ENCODE results near the gene ATP5PB.

The ATP5PB gene, protein sequence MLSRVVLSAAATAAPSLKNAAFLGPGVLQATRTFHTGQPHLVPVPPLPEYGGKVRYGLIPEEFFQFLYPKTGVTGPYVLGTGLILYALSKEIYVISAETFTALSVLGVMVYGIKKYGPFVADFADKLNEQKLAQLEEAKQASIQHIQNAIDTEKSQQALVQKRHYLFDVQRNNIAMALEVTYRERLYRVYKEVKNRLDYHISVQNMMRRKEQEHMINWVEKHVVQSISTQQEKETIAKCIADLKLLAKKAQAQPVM

DNA sequence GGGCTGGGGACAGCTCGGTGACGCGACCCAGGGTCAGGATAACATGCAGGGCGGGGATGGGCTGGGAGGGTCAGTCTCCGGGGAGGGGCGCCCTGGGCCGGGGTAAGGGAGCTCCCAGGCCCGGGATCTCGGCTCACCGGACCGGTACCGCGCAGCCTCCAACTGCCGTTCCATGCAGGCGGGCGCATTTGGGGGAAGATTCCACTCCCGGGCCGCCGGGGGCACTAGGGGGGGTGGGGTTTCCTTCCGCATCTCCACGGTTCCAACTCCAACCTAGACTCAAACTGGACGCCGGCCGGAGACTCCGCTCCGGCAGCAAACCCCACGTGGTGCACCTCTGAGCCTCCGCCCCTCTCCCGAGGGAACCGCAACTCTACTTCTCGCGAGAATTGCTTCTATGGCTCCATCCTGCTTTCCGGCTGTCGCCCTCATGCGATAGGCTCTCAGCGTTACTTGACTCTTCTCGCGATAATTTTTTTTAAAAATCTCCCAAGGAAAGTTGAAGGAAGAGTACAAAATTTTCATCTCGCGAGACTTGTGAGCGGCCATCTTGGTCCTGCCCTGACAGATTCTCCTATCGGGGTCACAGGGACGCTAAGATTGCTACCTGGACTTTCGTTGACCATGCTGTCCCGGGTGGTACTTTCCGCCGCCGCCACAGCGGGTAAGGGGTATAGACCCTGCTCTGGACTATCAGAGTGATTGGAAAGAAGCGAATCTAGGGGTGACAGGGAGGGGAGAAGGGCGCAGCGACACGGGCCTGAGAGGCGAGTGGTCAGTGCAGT is at the start of gene ATP5PB, which contains the start of gene WDR77:
ATP5PB (plus strand) TSS at position 547 of the 785 bp plus-strand sequence; CDS start at position 625, 78 bp downstream.
WDR77 (minus strand) TSS at position 339 of the 785 bp plus-strand sequence; CDS start at position 252, 87 bp downstream.
- DNase-seq (ENCODE audit: low spot score), result peak; percentile 97

DNA sequence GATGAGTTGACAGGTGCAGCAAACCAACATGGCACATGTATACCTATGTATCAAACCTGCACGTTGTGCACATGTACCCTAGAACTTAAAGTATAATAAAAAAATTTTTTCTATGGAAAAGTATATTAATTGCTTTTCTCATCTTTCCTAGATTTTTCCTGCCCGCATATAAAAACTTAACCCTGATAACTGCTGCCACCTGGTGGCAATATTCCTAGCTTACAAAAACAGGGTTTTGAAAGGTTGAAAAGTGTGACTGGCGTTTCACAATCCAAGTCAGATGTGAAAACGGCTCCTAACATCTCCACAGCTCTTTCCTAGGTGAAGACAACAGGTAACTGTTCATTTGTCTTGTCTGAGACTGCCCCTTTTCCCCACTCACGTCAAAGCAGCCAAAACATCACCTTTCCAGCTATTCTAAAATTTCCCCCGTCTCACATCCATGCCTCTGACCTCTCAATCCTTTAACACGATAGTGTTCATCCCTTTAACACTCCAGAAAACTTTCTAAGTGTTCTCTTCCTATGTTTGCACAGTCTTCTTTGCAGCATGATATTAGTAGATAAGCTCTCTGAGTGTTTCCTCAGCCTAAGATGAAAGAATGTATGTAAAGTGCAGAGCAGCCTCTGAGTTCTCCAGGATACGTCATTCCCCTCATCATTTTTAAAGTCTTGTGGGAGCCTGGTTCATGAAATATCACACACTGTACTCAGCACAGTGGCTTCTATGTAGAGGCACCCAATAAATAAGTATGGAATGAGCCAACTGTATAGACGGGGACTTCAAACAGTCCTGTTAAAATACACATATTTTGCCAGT is 49.3 kb upstream of the ATP5PB start:
- DNase-seq (ENCODE audit: low spot score), result peak; percentile 50

DNA sequence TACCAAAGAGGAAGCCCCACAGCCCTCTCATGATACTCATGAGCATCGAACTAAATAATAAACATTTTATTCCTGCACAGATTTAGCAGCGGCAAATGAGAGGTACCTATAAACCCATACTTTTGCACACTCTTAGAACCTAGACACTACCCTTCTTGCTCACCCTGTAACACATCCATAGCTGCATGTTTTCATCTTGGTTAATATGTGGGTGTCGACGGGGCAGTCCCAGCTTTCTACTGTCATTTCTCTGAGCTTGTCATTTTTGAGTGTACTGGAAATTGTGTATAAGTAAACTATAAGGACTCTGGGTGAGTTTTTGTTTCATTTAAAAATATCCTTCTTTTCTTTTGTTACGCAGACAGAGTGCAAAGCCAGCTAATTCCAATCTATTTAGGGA is 47.2 kb upstream of the ATP5PB start:
- no peak for DNase-seq (ENCODE audit: low spot score)

DNA sequence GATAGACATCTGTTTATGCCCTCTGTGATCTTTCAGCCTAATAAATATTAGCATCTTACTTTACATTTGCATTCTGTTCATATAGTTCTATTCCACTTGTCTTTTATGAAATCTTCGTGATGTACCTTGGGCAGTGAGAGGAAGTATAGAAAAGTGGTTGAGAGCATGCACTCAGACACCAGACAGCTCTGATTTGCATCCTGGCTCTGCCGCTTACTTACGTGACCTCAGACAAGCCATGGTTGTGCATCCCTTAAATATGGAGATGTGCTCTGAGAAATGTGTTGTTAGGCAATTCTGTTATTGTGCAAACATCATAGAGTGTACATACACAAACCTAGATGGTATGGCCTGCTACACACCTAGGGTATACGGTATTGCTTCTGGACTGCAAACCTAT is 44.7 kb upstream of the ATP5PB start:
- no peak for DNase-seq (ENCODE audit: low spot score)

DNA sequence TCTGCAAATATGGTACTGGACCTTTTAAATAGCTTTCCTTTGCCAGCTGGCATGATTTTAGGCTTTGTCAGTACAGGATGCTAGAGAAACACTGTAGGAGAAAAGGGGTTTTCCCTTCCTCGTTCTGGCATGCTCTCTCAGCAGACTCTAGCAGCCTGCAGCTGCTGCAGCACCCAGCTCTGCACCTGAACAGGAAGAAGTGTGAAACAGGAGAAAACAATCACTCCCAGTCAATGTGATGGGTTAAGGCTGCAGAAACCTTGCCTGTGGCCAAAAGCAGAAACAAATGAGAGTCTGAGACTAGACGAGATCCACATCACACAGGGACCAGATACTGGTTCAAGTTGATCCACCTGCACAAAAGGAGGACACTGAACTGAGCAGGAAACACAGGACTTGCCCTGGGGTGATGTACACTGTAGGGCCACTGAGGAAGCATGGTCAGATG is 42.9 kb upstream of the ATP5PB start:
- peak; percentile 53 for DNase-seq (ENCODE audit: low spot score)

DNA sequence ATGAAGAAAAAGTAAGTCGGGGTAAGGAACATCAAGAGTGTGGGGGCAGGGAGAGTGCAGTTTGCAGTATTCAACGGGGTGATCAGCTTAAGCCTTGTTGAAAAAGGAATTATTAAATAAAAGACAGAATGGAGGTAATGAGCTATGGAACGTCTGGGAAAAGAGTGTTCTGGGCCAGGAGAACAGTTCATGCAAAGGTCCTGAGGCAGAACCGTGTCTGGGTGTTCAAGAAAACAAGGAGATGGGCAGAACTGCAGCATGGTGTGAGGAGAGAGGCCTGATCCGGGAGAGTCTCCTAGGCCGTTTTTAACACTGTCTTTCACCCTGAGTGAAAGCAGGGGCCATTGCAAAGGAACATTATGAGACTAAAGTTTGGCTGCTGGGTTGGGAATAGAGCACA is 42.0 kb upstream of the ATP5PB start:
- no peak for DNase-seq (ENCODE audit: low spot score)

DNA sequence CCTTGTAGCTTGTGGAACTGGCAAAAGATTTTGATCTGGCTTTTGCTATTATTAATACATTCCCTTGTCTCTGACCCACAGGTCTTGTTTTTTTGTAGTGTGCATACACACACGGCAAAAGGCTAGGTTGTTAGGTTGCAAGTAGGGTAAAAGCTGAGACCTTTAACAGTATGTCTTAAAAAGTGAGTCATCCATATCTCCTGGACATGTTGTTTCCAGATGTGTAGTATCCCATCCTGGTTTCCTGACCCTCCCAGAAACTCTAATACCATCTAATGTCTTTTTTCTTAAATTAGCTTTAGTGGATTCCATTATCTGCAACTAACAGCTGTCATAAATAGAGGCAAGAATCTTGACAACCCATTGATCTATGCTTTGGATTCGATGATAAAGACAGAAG is 36.4 kb upstream of the ATP5PB start:
- no peak for DNase-seq (ENCODE audit: low spot score)

DNA sequence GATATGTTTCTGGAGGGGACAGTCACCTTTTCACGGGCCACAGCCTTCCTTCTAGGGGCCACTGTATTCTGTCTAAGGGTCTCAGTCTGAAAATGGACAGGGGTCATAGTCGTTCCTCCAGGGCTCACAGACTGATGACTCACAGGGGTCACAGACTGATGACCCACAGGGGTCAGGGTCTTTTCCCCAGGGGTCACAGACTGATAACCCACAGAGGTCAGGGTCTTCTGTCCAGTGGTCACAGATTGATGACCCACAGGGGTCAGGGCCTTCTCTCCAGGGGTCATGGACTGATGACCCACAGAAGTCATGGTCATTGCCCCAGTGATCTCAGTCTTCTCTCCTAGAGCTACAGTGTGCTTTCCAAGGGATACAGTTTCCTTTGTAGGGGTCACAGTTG is 34.5 kb upstream of the ATP5PB start:
- no peak for DNase-seq (ENCODE audit: low spot score)

DNA sequence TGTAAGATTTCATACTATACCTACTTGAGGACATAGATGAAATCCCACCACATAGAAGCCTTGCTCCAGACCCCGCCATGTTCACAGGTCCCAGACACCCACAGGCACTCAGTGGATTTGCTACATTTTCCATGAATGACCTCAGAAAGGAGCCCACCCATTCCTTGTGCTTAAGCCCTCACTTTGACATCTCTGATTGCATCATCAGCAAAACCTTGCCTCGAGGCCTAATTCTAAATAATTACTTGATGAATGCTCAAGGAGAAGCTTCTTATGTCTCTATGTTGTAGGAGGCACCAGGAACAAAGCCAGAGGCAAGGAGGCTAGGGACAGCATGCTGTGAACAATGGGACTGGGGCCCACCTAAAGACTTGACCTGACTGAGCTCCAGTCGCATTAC is 33.8 kb upstream of the ATP5PB start:
- DNase-seq (ENCODE audit: low spot score), result no peak

DNA sequence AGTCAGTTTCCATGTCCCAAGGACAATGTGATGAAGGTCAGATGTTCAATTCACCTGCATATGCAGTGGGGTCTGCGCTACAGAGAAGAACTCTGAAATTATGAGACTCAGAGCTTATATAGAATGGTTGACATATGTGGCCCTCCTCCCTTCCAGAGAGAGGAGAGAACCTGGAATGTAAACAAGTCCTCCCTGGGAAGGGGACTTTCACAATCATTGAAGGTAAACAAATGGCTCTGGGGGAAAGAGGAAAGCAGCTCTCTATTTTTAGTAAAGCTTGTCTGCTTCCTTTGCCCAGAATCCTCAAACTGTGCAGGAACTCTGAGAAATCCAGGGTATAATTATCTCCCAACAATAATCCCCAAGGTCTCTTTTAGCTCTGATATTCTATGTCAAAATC is 31.5 kb upstream of the ATP5PB start:
- DNase-seq (ENCODE audit: low spot score), result no peak

DNA sequence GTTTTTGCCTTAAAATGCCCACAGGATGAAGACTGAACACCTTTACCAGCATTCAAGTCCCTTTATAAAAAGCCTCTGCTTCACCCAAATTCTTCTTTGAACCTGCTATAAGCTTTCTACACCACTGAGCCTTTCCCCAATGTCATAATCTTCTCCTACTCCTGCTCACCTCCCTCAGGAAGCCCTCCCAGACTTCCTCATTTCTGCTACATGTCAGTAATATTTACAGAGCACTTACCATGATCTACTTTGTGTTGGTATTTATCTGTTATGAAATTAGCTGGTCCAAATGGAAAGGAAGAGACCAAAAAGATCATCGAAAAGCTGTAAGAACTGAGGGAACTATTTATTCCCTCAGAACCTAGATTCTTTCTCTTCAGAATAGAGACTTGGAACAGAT is 30.2 kb upstream of the ATP5PB start:
- no peak for DNase-seq (ENCODE audit: low spot score)

DNA sequence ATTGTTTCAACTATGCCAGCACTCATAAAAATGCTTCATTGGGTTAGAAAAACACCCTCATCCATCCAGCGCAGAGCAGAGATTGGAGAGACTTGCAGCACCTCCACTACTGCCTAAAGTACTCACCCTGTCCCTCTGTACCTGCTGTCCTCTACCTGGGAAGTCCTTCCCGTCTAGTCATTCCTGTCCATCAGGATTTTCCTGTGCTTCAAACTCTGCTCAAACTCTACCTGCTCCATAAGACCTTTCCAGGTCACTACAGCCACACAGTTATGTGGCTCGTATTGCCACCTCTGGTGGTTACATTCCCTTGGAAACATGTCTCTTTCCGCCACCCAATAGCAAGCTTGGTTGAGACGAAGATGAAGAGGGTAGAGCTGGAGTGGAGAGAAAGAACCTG is 28.9 kb upstream of the ATP5PB start:
- no peak for DNase-seq (ENCODE audit: low spot score)

DNA sequence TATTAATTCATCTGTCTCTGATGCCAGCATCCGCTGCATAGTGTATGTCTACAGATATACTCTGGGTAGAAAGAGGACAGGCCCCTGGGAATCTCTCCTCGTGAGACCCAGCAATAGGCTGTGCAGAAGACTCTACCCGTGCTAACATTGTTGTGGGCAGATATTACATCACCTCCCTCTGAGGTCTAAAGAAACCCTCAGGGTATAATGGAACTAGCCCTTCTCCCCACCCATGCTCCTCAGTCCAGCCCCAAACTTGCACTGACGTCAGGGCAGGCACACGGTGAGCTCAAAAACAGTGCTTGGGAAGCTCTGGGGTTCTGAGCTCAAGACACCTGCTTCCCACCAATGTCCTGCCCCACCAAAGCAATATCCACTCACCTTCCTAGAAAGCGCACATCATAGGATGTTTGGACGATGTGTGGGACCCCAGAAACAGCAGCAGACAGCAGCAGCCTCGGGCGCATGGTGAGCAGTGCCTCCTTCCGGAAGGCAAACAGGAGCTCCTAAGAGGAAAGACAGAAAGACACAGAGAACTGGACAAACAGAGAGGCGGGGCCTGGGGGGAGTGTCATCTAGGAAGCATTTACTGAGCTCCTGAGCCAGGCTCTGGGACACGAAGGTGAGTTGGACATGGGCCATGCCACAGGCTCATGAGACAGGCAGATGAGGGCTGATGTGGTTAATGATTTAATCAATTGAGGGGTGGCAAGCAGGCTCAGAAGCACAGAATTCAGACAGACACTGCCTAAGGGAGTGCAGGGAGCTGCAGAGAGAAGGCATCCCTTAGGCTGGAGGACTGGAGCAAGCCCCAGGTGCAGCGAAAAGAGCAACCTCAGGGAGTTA is 26.5 kb upstream of the ATP5PB start:
- no peak for DNase-seq (ENCODE audit: low spot score)

DNA sequence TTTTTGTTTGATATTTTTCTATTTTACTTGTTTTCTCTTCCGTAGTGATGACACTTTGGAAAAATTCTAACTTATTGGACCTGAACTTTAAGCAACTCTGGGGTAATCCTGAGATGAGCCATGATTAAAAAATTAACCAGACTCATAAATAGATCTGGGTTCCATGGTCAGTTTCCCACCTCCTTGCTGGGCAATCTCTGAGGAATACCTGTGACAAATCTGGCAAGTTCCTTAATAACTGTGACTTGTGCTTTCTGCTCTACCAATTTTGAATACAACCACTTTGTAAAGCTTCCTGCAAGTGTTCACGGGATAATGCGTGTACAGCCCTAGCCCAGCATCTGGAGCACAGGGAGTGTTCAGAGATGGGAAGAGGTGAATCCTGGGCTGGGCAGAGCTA is 25.0 kb upstream of the ATP5PB start:
- no peak for DNase-seq (ENCODE audit: low spot score)

DNA sequence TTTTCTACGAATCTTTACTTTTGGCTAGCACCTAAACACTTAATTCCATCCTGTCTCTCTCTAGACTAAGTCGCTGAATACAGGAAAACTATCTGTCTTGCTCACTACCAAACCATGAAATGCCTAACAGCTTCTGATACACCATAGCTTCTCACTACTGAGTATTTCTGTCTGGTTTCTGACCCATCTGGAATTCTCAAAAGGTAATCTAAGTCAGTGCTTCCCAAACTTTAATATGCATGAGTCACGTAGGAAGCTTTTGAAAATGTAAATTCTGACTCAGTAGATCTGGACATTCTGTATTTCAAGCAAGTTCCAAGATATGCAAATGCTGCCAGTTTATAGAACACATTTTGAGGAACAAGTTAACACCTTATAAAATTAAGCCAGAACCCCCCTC is 12.5 kb upstream of the ATP5PB start:
- no peak for DNase-seq (ENCODE audit: low spot score)

DNA sequence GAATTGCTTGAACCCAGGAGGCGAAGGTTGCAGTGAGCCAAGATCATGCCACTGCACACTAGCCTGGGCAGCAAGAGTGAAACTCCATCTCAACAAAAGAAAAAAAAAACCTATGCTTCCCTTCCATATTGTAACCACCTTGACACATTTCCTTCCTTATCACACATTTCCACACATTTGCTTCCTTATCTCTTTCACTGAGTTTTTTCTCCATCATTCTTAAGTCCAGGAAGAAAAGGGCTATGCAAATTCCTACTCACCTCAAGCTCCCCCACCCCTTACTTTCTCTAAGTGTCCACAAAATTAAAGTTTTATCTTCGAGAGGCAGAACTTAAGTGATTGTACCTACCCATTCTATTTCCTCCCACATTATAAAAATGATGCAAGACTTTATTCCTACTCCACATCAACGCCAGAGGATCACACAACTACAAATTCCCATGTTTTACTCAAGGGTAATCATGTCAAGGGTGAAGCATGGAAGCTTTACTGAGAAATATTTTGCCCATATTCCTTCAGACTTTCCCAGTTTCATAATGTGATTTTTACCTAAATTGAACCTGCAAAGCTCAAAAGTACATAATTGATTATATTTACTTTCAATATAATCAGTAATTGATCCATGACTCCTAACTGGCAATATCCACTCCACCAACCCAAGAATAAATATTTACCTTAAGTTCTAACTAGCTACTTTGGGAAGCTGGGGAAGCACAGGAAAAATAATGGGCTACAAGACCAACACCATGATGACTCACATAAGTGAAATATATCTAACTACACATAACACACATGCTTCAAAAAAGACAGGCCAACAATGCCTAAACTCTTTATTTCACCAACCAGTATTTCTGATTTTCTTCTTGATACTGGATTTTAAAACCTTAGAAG is 9.6 kb upstream of the ATP5PB start:
- no peak for DNase-seq (ENCODE audit: low spot score)

DNA sequence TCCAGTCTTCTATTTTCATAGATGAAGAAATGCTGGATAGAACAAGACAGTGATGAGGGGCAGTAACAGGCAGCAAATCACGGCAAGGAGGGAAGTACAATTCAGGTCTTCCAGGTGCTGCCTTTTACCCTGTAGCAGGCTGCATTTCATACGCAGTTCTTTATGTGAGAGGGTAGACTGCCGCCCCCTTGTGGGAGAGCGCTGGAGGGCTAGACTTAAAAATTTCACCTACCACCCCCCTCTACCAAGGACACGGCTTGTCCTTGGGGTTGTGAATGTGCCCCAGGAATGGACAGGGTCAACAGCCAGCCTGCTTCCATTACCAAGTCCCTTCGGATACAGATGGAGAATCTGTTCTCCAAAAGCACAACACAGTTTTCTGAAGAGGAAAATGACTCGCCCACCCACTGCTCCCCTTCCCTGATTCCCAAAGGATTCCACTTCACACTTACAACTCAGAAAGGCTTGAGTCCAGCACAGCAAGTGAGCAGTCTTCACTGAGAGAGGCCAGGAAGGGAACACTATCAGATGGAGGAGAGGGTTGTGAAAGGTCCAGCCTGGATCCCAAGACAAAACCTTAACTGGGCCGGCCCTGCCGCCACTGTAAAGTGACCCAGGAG is 7.6 kb upstream of the ATP5PB start:
- DNase-seq (ENCODE audit: low spot score), result peak; percentile 67

DNA sequence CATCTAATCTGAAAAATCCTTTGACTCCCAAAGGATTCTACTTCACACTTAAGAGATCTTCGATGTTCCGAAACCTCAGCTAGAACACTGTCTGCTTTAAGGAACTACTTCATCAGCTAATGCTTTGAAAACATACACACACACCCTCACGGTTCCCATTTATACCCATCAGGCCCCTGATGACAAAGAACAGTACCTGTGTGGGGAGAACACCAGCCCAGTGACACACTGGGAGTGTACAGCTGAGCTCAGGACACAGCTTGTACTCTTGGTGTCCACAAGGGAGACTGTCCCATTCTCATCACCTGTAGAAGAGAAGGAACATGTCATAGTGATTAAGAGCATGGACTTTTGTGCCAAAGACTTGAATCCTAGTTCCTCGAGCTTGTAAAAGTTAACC is 6.8 kb upstream of the ATP5PB start:
- no peak for DNase-seq (ENCODE audit: low spot score)

DNA sequence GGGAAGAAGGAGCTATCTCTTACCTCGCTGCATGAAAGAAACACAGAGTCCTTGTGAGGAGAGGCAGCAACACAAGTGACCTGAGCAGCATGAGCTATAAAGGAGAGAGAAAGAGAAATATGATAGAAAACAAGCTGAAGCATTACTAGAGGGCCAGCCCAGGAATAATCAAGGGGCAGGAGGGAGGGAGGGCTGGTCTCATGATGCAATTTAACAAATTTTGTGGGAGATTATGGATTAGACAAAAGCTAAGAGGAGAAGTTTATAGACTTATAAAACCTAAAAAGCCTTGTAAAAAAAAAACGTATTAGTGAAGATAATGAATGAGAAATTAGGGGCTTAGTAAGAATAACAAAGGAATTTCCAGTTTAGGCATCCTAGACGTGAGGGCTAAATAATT is 5.2 kb upstream of the ATP5PB start:
- no peak for DNase-seq (ENCODE audit: low spot score)

DNA sequence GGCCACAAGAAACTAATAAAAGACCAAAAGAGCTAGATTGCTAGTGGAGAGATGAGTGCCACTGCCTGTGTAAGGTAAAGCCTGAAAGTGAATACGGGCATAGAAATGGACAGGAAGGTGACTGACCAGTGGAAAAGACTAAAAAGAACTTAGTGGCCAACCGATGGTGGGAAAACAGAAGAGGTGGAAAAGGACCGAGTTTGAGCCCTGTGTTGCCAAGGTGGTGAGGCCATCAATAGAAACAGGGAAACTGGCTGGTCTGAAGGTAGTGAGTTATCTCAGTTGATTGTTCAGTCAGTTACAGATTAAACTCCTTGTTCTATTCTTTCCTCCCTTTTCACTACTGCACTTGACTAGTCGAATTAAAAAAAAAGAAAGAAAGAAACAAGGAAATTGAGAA is 2.7 kb upstream of the ATP5PB start:
- no peak for DNase-seq (ENCODE audit: low spot score)
